Ishikawa (cell line): ENCODE measurements around the gene ADGRG7.

ENCODE experiments used
- CEBPB ChIP-seq: IDR thresholded peaks from 2 replicates; pipeline ENCODE4 v1.6.1; 2012
- CREB1 ChIP-seq: IDR thresholded peaks from 2 replicates; pipeline ENCODE4 v1.6.1; 2012; ENCODE audit warnings: low read depth
- EGR1 ChIP-seq: IDR thresholded peaks from 2 replicates; pipeline ENCODE4 v1.6.1; 2012
- EP300 ChIP-seq: IDR thresholded peaks from 2 replicates; pipeline ENCODE4 v1.6.1; 2012; ENCODE audit warnings: borderline replicate concordance
- FOXM1 ChIP-seq: IDR thresholded peaks from 2 replicates; pipeline ENCODE4 v1.6.1; 2012; ENCODE audit warnings: low read depth, borderline replicate concordance
- MAX ChIP-seq: IDR thresholded peaks from 2 replicates; pipeline ENCODE4 v1.6.1; 2012
- NFIC ChIP-seq: IDR thresholded peaks from 2 replicates; pipeline ENCODE4 v1.6.1; 2012
- RAD21 ChIP-seq: IDR thresholded peaks from 2 replicates; pipeline ENCODE4 v1.6.1; 2012; ENCODE audit warnings: low read depth
- REST ChIP-seq: IDR thresholded peaks from 2 replicates; pipeline ENCODE4 v1.6.1; 2012; ENCODE audit warnings: low read depth, mild to moderate bottlenecking
- TAF1 ChIP-seq: IDR thresholded peaks from 2 replicates; pipeline ENCODE4 v1.6.1; 2012; ENCODE audit warnings: low read depth, mild to moderate bottlenecking
- TCF12 ChIP-seq: IDR thresholded peaks from 2 replicates; pipeline ENCODE4 v1.6.1; 2012; ENCODE audit warnings: low read depth
- TEAD4 ChIP-seq: IDR thresholded peaks from 2 replicates; pipeline ENCODE4 v1.6.1; 2012
- USF1 ChIP-seq: IDR thresholded peaks from 2 replicates; pipeline ENCODE4 v1.6.1; 2012
- YY1 ChIP-seq: IDR thresholded peaks from 2 replicates; pipeline ENCODE4 v1.6.1; 2012; ENCODE audit warnings: low read depth
- ZBTB7A ChIP-seq: IDR thresholded peaks from 2 replicates; pipeline ENCODE4 v1.6.1; 2012; ENCODE audit warnings: low read depth

The ADGRG7 gene

GRCh38 chr3:100613721-100614390, 4.5 kb downstream of the ADGRG7 start:
- TF ChIP-seq EGR1, result no peak
- TF ChIP-seq REST, result no peak
- TF ChIP-seq CEBPB, result no peak
- TF ChIP-seq RAD21, result no peak
- no peak for TF ChIP-seq YY1
- TF ChIP-seq TCF12, result no peak
- TF ChIP-seq TAF1, result no peak
- TF ChIP-seq EP300, result no peak
- TF ChIP-seq TEAD4, result no peak
- no peak for TF ChIP-seq NFIC

- TF ChIP-seq EP300, result no peak
- no peak for TF ChIP-seq FOXM1
- no peak for TF ChIP-seq TEAD4
- no peak for TF ChIP-seq TAF1
- TF ChIP-seq ZBTB7A, result no peak
Observed at GRCh38 chr3:100614941-100615340, 5.5 kb downstream of the ADGRG7 start.

- no peak for TF ChIP-seq FOXM1
- TF ChIP-seq TEAD4, result no peak
- TF ChIP-seq ZBTB7A, result no peak
- TF ChIP-seq RAD21, result no peak
- no peak for TF ChIP-seq YY1
- TF ChIP-seq EP300, result no peak
- TF ChIP-seq USF1, result no peak
- no peak for TF ChIP-seq MAX
- no peak for TF ChIP-seq CREB1
- TF ChIP-seq TAF1, result no peak
- no peak for TF ChIP-seq CEBPB
- no peak for TF ChIP-seq REST
Observed at GRCh38 chr3:100615684-100616083, 6.3 kb downstream of the ADGRG7 start.

- TF ChIP-seq RAD21 (no peak), CREB1 (no peak), USF1 (no peak), FOXM1 (no peak), MAX (no peak), TAF1 (no peak), CEBPB (no peak), REST (no peak), YY1 (no peak), TEAD4 (no peak), EGR1 (no peak), NFIC (no peak), TCF12 (no peak), EP300 (no peak), ZBTB7A (no peak)
Observed at GRCh38 chr3:100621251-100621650, 11.8 kb downstream of the ADGRG7 start.
